SK-MEL-5 (cell line): ENCODE results near the gene SYNGR1. TPM values are rescaled to one million over a fixed set of nuclear protein-coding genes. Genes with fewer than 3 reads are reported as not detected.
"Not testable (repeated sequence)": the region's sequence is repeated elsewhere in the genome, so short reads cannot be mapped to it uniquely, and the experiment has no call there.

ENCODE experiments used
- DNase-seq: peaks from one replicate; pipeline ENCODE4 v3.0.0-alpha.2; 2016; ENCODE audit warnings: low read depth, low spot score
- in situ Hi-C: cut with HindIII; loops from 2 replicates; pipeline ENCODE4 v1.10.0; 2016; ENCODE audit warnings: low sequenced_read_pairs, high pct_unique_total_duplicates, low pct_unique_long_range_greater_than_20kb
- total RNA-seq: library from RNA; depleted of rRNA; stranded (reverse); fragments of >200 nt; shearing (Covaris generic); gene quantifications from 2 replicates; pipeline ENCODE4 v1.2.3, GENCODE V29; 2014

Gene SYNGR1
- total RNA-seq, 1 experiment from 2014 or later, result 29.6 TPM

DNA sequence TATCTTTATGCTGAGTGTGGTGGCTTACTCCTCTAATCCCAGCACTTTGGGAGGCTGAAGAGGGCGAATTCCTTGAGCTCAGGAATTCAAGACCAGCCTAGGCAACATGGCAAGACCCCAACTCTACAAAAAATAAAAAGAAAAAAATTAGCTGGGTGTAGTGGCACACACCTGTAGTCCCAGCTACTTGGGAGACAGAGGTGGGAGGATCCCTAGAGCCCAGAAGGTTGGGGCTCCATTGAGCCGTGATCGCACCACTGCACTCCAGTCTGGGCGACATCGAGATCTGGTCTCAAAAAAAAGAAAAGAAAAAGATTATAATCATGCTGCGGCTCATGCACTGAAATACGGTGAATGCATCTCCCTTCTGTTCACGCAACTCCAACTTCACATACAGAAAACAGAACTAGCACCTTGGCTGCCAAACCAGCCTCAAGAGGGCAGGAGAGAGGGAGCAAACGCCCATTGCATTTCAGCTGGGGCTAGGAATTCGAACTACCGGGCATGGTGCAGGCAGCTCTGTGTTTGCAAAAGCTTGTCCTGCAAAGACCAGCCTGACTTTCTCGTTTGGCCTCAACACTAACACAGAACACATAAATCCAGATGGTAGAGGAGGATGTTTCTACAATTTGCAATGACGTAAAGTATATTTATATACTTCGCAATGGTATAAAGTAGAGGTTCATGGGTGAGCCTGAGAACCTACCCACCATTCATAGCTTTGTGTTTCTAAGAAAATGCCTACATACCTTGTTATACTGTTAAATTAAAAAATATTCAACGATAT, 6.3 kb upstream of the SYNGR1 start:
- in situ Hi-C loops, result no loop called here
- peak; percentile 85 for DNase-seq

DNA sequence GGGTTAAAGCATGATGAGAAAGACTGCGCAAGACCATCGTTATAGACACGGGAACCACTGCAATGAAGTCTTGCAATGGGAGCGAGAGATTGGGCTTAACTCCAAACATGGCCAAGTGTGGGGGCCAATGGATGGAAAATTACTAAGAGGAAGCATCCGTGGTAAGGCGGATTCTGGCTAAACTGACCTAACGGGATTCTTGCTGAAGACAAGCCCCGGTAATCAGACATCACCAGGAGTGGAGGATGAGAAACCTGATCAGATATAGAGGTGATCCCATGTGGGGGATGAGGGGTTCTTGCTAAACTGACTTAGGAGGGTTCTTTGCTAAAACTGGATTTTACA, 5.8 kb upstream of the SYNGR1 start:
- no peak for DNase-seq
- in situ Hi-C loops, result no loop called here

DNA sequence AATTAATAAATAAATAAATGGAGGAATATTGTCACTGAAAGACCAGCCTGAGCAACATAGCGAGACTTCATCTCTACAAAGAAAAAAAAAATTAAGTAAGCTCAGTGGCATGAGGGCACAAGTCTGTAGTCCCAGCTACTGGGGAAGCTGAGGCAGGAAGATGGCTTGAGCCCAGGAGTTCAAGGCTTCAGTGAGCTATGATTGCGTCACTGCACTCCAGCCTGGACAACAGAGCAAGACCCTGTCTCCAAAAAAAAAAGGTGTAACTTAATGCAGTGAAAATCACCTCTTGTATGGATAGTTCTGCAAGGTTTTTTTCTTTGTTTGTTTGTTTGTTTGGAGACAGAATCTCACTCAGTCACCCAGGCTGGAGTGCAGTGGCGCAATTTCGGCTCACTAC, 4.6 kb upstream of the SYNGR1 start:
- in situ Hi-C loops, result no loop called here
- DNase-seq, result no peak

DNA sequence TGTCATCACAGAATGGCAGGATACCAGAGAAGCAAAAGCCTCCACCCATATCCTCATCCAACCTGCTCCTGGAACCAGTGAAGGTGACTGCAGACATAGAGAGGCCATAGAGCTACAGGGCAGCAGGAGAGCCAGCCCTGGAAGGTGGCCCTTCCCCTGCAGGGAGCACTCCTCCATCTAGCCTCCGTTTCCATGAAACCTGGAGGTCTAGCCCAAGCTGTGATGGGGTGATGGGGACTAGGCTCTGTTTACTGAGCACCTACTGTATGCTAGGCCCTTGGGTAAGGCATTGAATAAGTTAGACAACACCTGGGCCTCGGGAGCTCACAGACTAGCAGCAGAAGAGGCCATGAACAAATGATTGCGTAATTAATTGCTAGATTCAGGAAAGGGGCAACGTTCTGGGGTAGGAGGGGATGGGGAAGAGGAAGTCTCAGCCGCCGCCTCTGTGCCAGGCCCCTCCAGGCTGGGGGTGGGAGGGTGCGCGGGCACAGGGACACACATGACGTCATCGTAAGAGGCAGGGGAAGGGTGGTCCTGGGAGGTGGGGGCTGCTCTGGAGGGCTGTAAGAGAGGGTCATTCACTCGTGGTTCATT, 784 bp upstream of the SYNGR1 start:
- in situ Hi-C loops, result no loop called here
- DNase-seq, result no peak

DNA sequence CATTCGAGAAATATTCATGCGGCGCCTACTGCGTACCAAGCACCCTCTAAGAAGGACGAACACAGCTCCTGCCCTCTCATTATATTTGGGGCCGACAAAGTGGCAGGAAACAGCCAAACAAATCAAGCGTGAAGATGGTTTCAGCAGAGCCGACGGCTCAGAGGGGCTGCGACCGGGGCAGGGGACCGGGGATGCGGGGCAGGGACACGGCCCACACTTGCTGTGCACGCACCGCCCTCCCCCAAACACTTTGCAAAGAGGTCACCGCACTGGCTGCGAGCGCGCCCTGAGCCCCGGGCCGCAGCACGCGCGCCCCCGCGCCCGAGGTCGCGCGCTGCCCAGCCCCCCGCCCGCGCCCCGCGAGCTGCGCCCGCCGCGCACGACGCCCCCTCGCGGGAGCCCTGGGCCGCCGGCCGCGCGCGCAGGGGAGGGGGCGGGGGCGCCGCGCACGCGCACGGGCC, 255 bp upstream of the SYNGR1 start:
- peak; percentile 47 for DNase-seq
- in situ Hi-C loops, result no loop called here

DNA sequence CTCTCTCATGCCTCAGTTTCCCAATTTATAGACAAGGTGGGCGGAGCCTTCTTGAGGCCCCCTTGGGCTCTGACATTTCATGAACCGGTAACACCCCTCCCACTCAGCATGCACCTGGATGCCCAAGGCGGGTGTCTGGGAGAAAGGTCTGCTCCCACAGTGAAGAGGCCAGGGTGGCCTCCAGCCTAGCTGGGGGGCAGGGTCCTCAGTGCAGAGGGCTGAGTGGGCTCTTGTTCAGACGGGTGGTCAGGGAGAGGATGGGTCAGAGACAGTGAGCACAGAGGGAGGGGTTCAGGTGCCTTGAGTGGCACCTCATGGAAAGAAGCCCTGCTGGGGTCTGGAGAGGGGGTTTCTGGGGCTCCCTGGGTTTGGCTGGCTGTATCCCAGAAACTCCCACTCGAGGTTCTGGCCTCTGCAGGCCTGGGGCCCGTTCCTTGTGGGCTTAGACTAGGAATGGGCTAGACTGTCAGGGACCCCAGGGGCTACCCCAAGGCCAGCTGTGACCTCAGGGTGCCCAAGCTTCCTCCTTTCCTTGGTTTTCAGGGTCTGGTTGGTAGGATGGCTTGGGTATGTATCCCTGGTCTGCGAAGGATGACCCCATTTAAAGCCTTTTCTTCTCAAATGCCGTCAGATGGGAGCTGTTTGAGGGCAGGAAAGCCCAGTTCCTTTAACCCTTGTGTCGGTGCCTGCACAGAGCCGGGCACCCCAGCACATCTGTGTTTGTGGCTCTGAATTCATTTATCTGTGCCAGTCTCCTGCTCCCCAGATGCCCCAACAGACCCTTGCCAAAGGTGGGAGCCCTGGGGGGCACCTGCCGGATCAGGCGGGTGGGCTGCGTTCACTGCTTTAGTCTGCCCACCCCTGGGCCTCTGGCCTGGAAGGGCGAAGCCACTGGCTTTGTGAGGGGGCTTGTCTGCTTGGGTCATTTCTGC, 1.2 kb downstream of the SYNGR1 start:
- in situ Hi-C loops, result no loop called here
- no peak for DNase-seq

DNA sequence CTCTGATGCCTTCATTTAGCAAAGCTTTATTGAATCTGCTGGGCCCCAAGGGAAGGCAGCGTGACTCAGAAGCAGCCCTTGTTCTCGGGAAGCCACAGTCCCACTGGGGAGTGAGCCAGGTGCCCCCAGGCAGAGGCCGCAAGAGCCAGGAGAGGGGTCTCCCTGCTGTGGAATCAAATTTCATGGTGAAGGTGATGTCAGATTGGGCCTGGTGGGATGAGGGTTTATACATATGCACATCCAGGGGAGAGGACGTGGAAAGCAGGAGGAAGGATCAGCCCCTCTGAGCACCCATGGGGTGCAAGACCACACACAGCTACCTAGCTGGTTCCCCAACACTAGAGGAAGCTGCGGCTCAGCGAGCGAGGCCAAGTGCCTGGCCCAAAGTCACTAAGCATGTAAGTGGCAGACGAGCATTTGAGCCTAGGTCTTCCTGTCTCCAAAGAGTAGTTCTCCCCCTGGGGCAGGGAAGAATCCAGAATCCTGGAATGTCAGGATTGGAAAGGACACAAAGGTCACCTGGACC, 2.0 kb downstream of the SYNGR1 start:
- DNase-seq, result peak; percentile 77
- in situ Hi-C loops, result no loop called here

DNA sequence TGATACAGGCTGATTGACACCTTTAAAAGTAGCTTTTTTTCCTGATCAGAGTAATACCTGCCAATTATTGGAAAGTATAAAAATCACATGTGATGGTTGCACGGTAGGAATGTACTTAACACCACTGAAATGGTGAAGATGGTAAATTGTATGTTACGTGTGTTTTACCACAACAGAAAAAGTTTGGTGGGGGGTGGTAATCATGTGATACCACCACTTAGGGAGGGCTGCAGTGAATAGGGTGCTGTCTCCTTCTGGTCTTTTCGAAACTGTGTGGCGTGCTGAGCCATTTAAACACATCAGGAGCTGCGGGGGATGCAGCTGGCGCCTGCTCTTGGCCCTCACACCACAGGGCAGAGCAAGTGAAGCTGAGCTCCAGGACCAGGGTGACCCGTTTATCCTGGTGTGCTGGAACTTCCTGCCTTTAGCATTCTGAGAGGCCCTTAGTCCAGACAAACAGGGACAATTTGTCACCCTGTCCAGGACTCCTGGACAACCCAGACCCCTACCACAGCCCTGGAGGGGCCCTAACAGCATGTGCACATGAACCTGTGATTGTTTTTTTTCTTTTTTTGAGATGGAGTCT, 2.6 kb downstream of the SYNGR1 start:
- in situ Hi-C loops, result no loop called here
- no peak for DNase-seq

DNA sequence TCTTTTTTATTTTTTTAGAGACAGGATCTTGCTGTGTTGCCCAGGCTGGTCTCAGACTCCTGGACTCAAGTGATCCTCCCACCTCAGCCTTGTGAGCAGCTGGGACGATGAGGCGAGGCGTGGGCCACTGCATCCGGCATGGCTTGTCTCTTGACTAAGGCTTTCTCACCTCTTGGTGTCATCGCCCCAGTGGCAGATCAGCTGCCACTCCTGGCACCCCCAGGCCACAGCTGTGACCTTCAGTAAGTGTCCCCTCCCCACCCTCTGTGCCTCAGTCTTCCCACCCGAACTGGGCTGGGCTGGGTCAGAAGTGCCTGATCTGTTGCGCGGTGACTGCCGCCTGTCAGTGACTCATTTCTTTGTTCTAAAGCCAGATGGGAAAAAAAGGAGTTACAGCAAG, 3.6 kb downstream of the SYNGR1 start:
- DNase-seq, result no peak
- in situ Hi-C loops, result no loop called here

DNA sequence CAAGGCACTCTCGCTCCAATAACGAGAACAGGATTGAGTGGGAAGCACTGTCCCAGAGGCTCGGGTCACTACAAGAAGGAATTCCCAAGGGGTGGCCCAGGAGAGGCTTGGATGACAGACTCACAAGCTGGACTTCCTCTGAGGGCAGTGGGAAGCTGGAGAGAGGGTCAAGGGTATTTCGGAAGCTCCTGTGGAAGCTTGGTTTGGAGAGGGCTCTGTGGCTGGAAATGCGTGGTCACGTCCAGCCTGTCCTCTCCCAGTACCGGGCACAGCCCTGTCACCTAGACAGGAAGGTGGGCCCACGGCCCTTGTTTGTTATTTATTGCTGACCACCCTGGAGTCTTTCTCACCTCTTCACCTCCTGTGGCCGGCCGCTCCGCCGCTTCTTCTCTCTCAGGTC, 5.3 kb downstream of the SYNGR1 start:
- in situ Hi-C loops, result no loop called here
- no peak for DNase-seq

DNA sequence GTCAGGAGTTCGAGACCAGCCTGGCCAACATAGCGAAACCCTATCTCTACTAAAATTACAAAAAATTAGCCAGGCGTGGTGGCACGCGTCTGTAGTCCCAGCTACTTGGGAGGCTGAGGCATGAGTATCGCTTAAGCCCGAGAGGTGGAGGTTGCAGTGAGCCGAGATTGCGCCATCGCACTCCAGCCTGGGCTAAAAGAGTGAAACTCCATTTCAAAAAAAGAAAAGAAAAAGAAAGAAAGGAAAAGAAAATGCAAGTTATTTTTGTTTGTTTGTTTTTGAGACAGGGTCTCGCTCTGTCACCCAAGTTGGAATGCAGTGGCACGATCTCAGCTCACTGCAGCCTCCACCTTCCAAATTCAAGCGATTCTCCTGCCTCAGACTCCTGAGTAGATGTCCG, 6.0 kb downstream of the SYNGR1 start:
- DNase-seq, in situ Hi-C loops: not testable (repeated sequence)

DNA sequence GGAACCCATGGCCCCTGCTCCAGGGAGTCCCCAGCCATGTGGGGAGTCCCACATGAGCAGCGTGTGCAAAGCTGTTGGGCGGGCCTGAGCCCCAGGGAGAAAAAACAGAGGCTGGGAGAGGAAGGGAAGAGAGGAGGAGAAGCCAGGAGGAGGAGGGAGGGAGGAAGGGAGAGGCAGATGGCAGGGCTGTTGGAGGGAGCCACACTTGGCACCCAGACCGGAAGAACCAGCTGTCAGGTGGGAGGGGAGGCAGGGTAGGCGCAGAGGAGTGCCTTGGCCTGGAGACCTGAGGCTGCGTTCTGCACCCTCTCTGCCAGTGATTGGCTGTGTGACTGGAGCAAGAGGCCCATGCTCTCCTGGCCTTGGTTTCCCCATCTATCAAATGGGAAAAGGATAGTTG, 6.7 kb downstream of the SYNGR1 start:
- in situ Hi-C loops, result no loop called here
- DNase-seq, result no peak

DNA sequence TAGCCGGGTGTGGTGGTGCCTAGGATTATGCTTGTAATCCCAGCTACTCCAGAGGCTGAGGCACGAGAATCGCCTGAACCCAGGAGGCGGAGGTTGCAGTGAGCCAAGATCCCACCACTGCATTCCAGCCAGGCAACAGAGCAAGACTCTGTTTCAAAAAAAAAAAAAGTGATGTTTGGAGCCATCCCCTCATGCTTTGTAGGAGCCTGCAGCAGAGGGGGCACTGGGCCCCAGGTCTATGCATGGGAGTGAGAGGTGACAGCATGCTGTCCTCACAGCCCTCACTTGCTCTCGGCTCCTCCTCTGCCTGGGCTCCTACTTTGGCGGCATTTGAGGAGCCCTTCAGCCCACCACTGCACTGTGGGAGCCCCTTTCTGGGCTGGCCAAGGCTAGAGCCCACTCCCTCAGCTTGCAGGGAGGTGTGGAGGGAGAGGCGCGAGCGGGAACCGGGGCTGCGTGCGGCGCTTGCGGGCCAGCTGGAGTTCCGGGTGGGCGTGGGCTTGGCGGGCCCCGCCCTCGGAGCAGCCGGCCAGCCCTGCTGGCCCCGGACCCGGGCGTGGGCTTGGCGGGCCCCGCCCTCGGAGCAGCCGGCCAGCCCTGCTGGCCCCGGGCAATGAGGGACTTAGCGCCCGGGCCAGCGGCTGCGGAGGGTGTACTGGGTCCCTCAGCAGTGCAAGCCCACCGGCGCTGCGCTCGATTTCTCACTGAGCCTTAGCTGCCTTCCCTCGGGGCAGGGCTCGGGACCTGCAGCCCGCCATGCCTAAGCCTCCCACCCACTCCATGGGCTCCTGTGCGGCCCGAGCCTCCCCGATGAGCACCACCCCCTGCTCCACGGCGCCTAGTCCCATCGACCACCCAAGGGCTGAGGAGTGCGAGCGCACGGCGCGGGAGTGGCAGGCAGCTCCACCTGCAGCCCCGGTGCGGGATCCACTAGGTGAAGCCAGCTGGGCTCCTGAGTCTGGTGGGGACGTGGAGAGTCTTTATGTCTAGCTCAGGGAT, 7.6 kb downstream of the SYNGR1 start:
- in situ Hi-C loops, result not testable (repeated sequence)

DNA sequence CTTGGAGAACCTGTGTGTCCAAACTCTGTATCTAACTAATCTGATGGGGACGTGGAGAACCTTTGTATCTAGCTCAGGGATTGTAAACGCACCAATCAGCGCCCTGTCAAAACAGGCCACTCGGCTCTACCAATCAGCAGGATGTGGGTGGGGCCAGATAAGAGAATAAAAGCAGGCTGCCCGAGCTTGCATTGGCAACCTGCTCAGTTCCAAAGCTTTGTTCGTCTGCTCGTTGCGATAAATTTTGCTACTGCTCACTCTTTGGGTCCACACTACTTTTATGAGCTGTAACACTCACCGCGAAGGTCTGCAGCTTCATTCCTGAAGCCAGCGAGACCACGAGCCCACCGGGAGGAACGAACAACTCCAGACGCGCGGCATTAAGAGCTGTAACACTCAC, 8.4 kb downstream of the SYNGR1 start:
- DNase-seq, in situ Hi-C loops: not testable (repeated sequence)

More for the DNA sequence above, 7.6 kb downstream of the SYNGR1 start:
- DNase-seq, result not testable (repeated sequence)

DNA sequence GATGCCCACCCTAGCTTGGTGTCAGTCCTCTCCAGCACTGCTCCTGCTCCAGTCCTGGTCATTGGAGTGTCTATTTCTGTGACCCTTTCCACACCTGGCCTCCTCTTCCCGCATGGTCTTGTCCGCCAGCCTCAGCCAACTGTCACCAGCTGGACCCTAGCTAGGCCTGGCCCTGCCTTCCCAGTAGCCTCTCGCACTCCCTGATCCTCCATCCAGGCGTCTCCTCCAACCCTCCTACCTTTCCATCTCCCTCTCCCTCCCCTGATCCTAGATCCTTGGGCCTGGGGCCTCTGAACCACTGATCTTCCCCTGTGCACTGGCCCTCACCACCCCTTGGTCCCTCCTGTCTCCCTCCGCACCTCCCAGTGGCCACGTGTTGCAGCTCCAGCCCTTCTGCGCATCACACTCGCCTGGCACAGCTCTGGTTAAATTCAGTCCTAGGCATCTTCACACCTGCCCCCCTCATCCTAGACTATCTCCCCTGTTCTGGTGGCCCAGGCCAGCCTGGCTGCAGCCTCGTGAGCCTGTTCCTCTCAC, 9.9 kb downstream of the SYNGR1 start:
- no peak for DNase-seq
- in situ Hi-C loops, result no loop called here

DNA sequence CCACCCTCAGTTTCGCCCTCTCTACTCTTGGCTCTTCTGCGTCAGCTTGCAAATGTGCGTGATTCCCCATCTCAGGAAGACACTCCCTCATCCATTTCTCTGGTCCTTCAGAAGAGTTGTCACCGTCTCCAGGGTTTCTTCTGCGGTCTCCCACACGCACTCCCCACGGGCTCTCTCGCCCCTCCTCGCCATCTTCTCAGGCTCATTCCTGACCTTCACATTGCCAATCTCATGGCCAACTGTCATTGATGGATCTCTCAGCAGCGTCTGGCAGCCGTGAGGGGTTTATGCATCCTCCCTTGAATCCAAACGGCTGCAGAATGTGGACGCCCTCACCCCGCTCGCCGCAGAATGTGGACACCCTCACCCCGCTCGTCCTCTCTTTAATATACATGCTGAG, 10.5 kb downstream of the SYNGR1 start:
- DNase-seq, result no peak
- in situ Hi-C loops, result no loop called here
